VCaP (cell line): ENCODE data around the gene GK.
"Not testable (repeated sequence)": the region's sequence is repeated elsewhere in the genome, so short reads cannot be mapped to it uniquely, and the experiment has no call there.

Experiments used
- H3K27ac ChIP-seq: fragments of 450-650 bp; 2 replicates; pipeline ENCODE4 v1.5.1; 2017
- TF ChIP-seq, protein P1 (sequence below): fragments of 450-650 bp; conservative IDR thresholded peaks from 2 replicates; pipeline ENCODE4 v1.5.1; 2017; ENCODE audit warnings: mild to moderate bottlenecking, moderate library complexity

GK gene

DNA sequence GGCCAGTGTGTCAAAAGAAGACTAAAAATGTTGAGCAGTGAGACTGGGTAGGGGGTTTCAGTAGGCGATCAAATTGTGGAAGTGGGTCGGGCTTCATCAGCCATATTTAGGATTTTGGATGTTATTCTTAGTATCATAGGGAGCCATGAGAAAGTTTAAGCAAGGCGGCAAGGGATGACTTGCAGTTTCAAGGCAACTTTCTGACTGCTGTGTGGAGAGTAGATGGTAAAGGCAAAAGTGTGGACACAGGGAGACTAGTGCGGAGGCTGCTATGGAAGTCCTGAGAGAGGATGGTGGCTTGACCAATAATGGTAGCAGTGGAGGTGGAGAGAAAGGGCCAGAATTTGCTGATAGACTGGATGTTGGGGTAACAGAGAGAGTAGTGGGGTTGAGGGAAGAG is 15.4 kb downstream of the GK start:
- TF ChIP-seq, protein P1, sequence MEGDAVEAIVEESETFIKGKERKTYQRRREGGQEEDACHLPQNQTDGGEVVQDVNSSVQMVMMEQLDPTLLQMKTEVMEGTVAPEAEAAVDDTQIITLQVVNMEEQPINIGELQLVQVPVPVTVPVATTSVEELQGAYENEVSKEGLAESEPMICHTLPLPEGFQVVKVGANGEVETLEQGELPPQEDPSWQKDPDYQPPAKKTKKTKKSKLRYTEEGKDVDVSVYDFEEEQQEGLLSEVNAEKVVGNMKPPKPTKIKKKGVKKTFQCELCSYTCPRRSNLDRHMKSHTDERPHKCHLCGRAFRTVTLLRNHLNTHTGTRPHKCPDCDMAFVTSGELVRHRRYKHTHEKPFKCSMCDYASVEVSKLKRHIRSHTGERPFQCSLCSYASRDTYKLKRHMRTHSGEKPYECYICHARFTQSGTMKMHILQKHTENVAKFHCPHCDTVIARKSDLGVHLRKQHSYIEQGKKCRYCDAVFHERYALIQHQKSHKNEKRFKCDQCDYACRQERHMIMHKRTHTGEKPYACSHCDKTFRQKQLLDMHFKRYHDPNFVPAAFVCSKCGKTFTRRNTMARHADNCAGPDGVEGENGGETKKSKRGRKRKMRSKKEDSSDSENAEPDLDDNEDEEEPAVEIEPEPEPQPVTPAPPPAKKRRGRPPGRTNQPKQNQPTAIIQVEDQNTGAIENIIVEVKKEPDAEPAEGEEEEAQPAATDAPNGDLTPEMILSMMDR = no peak
- H3K27ac ChIP-seq = no peak overlapping the region

GRCh38 chrX:30671189-30671588 is 18.0 kb downstream of the GK start:
- H3K27ac ChIP-seq = not testable (repeated sequence)

DNA sequence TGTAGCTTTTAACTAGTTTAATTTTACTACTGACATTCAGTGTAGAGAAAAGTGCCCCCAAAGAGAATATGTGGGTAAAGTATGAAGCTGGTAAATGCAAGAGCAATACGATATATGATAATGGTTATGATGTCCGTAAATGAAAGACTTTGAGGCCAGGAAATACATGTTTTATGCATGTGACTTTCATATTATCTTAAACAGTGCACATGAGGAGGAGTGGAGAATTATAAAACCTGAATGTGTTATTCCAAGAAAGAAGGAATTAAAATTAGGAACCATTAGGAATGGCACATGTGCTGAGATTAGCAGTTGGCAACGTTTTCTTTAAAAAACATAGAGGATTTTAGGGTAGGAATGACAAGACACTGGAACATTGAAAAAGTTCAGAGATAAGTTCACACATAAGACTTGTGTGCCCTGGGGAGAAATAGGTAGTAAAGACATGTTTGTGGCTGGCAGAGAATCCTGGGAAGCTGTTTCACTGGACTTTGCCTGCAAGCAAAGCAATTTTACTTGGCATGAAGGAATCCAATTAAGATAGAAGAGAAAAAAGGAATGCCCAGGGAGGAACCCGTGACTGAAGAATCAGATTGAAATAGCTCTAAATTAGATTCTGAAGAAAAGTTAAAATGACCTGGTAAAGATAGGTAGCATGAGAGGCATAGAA is 20.0 kb downstream of the GK start:
- H3K27ac ChIP-seq = no peak overlapping the region
- TF ChIP-seq, protein P1 = no peak

- H3K27ac ChIP-seq = no peak overlapping the region
- TF ChIP-seq, protein P1 = no peak
Measured at GRCh38 chrX:30673884-30674598, 20.8 kb downstream of the GK start.

DNA sequence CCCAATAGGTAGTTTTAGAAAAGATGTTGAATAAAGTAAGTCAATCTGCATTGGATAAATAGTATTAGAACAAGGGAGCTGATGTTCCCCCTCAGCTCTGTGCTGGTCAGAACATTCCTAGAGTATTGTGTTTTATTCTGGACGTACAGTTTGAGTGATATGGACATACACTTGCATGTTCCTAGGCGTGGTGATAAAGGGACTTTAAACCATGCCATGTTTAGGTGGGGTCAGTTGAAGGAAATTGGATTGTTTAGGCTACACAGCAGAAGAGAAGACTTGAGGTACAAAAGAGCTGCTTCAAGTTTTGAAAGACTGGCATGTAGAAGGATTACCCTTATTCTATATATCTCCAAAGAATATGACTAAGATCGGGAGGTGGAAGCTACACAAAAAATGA is 21.6 kb downstream of the GK start:
- TF ChIP-seq, protein P1 = no peak

DNA sequence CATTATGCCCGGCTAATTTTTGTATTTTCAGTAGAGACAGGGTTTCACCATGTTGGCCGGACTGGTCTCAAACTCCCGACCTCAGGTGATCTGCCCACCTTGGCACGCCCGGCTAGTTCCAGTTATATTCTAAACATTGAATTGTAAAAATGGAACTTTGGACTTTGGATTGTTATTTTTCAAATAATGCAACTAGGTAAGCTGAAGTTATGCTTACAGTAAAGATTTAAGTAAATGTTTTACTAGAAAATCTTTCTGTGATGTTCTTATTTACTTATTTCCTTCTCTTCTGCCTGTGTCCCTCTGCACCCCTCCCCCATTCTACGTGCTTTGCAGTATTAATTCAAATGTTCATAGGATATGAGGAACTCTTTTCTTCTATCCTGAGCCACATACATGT is 26.1 kb downstream of the GK start:
- H3K27ac ChIP-seq = no peak overlapping the region
- TF ChIP-seq, protein P1 = no peak

More for the DNA sequence above, 21.6 kb downstream of the GK start:
- no peak overlapping the region for H3K27ac ChIP-seq

DNA sequence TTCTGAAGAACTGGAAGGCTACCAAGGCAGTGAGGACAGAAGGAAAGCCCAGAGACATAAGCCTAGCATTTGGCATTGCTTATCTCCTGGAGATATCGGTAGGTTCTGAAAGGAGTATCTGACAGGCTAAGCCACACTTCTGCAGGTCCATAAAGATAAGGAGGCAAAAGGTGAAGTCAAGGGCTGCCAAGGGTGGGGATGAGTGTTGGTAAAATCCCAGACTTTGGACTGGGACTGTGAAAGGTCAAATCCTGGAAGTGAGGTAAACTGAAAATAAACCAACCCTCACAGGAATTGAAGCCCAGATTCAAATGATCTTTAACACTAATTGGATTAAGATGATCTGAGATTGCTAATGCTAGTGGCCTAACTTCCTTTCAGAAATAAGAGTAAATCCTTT is 27.4 kb downstream of the GK start:
- no peak overlapping the region for H3K27ac ChIP-seq
- TF ChIP-seq, protein P1 = no peak

DNA sequence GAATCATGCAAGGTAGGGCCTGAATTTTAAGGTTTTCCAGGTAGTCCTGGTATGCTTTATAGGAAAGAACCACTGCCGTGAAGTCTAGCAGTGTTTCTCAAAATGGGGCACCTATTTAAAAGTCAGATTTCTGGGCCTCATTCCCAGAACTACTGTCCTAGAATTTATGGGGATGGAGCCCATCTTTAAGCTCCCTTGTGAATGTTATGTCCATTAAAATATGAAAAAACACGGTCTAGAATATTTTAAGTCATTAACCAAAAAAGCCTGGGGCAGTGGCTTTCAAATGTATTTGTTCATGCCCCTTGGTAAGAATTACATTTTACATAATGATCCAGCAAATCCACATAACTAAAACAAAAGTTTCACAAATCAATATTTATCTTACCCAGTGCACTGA is 35.4 kb downstream of the GK start:
- H3K27ac ChIP-seq = no peak overlapping the region
- TF ChIP-seq, protein P1 = no peak
